ENCODE data around the gene ZSCAN26.
"Not testable (repeated sequence)": the region's sequence is repeated elsewhere in the genome, so short reads cannot be mapped to it uniquely, and the experiment has no call there.

Gene ZSCAN26

DNA sequence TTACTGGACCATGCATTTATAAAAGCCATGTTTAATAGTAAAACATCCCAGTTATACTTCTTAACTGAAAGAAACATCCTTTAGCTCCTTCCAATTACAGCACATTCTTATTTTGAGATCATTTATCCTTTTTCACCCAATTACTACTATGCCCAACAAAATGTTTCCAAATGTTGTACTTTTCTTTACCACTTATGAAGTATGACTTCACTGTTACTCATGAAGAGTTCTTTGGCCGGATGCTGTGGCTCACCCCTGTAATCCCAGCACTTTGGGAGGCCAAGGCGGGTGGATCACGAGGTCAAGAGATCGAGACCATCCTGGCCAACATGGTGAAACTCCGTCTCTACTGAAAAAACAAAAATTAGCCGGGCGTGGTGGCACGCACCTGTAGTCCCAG, 50.9 kb downstream of the ZSCAN26 start:
- H3K9ac ChIP-seq (ENCODE audit: low read depth, low read length, poor library complexity); H3K14ac ChIP-seq (ENCODE audit: low read length); H2AFZ ChIP-seq (ENCODE audit: low read length); H2AK5ac ChIP-seq (ENCODE audit: low read depth, low read length); H4K8ac ChIP-seq (ENCODE audit: low read depth, low read length); H3K4me1 ChIP-seq (ENCODE audit: control insufficient read depth in 2 of 2, insufficient read depth in 1 of 2, low read depth in 1 of 2, low read length in 2 of 2); DNase-seq (ENCODE audit: low spot score); H4K91ac ChIP-seq (ENCODE audit: low read depth, low read length, poor library complexity); H3K36me3 ChIP-seq (replicated peaks in 1 of 2; ENCODE audit: control insufficient read depth in 2 of 2, insufficient read depth in 2 of 2, low read length in 2 of 2); H3K4me2 ChIP-seq (ENCODE audit: insufficient read depth, low read length, poor library complexity, severe bottlenecking); H3K23ac ChIP-seq (ENCODE audit: low read depth, low read length, poor library complexity); H2BK5ac ChIP-seq (ENCODE audit: low read length); H2BK15ac ChIP-seq (ENCODE audit: low read length); H3K4me3 ChIP-seq (ENCODE audit: low read length in 2 of 2); H3K27ac ChIP-seq (replicated peaks; ENCODE audit: low read length); H3K27me3 ChIP-seq (ENCODE audit: control insufficient read depth in 3 of 3, insufficient read depth in 3 of 3, low read depth in 1 of 3, low read length in 3 of 3); H3K9me3 ChIP-seq (replicated peaks in 1 of 2; ENCODE audit: control insufficient read depth in 2 of 2, insufficient read depth in 1 of 2, low read depth in 1 of 2, low read length in 2 of 2); H3K4ac ChIP-seq (ENCODE audit: low read length); H3K18ac ChIP-seq (ENCODE audit: low read length); H2BK12ac ChIP-seq (ENCODE audit: low read length); H3K79me1 ChIP-seq (ENCODE audit: low read depth, low read length); H2BK120ac ChIP-seq (ENCODE audit: low read depth, low read length): not testable (repeated sequence)
- WGBS, 2 donors (ENCODE audit: extremely low coverage in 2 of 2, insufficient read length in 2 of 2, insufficient replicate concordance in 1 of 2), result no CpG with 5 or more reads among the region's 8 CpGs

GRCh38 chr6:28322661-28323060, 55.7 kb downstream of the ZSCAN26 start:
- no peak overlapping the region for H3K14ac ChIP-seq (ENCODE audit: low read length)
- no peak overlapping the region for H2BK12ac ChIP-seq (ENCODE audit: low read length)
- no peak overlapping the region for H3K9ac ChIP-seq (ENCODE audit: low read depth, low read length, poor library complexity)
- no peak overlapping the region for H2BK5ac ChIP-seq (ENCODE audit: low read length)
- no peak overlapping the region for H3K27ac ChIP-seq (replicated peaks; ENCODE audit: low read length)
- no peak for DNase-seq (ENCODE audit: low spot score)
- no peak overlapping the region for H3K4me2 ChIP-seq (ENCODE audit: insufficient read depth, low read length, poor library complexity, severe bottlenecking)
- no peak overlapping the region for H3K23ac ChIP-seq (ENCODE audit: low read depth, low read length, poor library complexity)
- H4K8ac ChIP-seq (ENCODE audit: low read depth, low read length), result no peak overlapping the region
- no peak overlapping the region for H2BK120ac ChIP-seq (ENCODE audit: low read depth, low read length)
- no peaks in the 10 kb centered on the region for H3K27me3 ChIP-seq (ENCODE audit: control insufficient read depth in 3 of 3, insufficient read depth in 3 of 3, low read depth in 1 of 3, low read length in 3 of 3)
- no peak overlapping the region for H2BK15ac ChIP-seq (ENCODE audit: low read length)
- no peak overlapping the region for H4K91ac ChIP-seq (ENCODE audit: low read depth, low read length, poor library complexity)
- no peak overlapping the region for H3K4me3 ChIP-seq (ENCODE audit: low read length in 2 of 2)
- peaks cover 7 to 30% of the 10 kb centered on the region in 2 donors for H3K36me3 ChIP-seq (replicated peaks in 1 of 2; ENCODE audit: control insufficient read depth in 2 of 2, insufficient read depth in 2 of 2, low read length in 2 of 2)
- peaks cover 15 to 32% of the 10 kb centered on the region in 2 donors for H3K9me3 ChIP-seq (replicated peaks in 1 of 2; ENCODE audit: control insufficient read depth in 2 of 2, insufficient read depth in 1 of 2, low read depth in 1 of 2, low read length in 2 of 2)
- H3K18ac ChIP-seq (ENCODE audit: low read length), result no peak overlapping the region
- H2AFZ ChIP-seq (ENCODE audit: low read length), result no peak overlapping the region
- H3K4me1 ChIP-seq (ENCODE audit: control insufficient read depth in 2 of 2, insufficient read depth in 1 of 2, low read depth in 1 of 2, low read length in 2 of 2), result no peaks in the 10 kb centered on the region
- WGBS, 2 donors (ENCODE audit: extremely low coverage in 2 of 2, insufficient read length in 2 of 2, insufficient replicate concordance in 1 of 2), result no CpG with 5 or more reads among the region's 3 CpGs
- no peaks in the 10 kb centered on the region for H3K79me1 ChIP-seq (ENCODE audit: low read depth, low read length)
- H3K4ac ChIP-seq (ENCODE audit: low read length), result no peak overlapping the region
- no peak overlapping the region for H2AK5ac ChIP-seq (ENCODE audit: low read depth, low read length)

DNA sequence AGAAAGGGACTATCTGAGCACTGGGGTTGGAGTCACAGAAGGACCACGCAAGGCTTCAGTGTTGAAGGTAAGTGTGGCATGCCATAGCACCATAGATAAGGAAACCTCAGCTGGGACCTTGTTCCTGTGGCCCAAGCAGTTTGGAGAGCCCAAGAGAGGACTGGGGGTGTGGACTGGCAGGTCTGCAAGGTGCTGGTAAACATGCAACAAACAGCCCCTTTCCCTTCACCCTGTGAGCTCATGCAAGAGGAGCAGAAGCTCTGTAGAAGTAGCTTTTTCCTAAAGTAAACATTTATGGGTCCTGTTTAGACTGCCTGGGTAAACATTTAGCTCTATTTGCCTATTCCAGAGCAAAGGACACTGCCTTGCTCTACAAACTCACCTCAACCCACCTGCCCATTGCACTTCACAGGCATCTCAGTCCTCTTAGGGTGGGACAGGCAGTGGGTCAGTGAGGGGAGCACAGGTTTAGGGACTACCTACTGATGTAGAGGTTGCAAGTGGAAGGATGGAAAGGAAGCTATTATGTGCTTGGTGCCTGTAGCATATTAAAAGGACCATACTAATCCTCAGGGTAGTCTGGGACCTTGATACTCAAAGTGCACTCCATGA, 57.0 kb downstream of the ZSCAN26 start:
- Histone ChIP-seq H3K27ac (replicated peaks; ENCODE audit: low read length) (no peak overlapping the region), H3K18ac (ENCODE audit: low read length) (no peak overlapping the region), H2BK5ac (ENCODE audit: low read length) (no peak overlapping the region), H2AK5ac (ENCODE audit: low read depth, low read length) (no peak overlapping the region), H3K27me3 (ENCODE audit: control insufficient read depth in 3 of 3, insufficient read depth in 3 of 3, low read depth in 1 of 3, low read length in 3 of 3) (no peaks in the 10 kb centered on the region), H3K14ac (ENCODE audit: low read length) (no peak overlapping the region), H2BK120ac (ENCODE audit: low read depth, low read length) (no peak overlapping the region), H3K36me3 (replicated peaks in 1 of 2; ENCODE audit: control insufficient read depth in 2 of 2, insufficient read depth in 2 of 2, low read length in 2 of 2) (peaks cover 7 to 30% of the 10 kb centered on the region in 2 donors), H3K9ac (ENCODE audit: low read depth, low read length, poor library complexity) (no peak overlapping the region), H3K4ac (ENCODE audit: low read length) (no peak overlapping the region), H2BK15ac (ENCODE audit: low read length) (no peak overlapping the region), H4K91ac (ENCODE audit: low read depth, low read length, poor library complexity) (no peak overlapping the region), H2AFZ (ENCODE audit: low read length) (no peak overlapping the region), H3K4me1 (ENCODE audit: control insufficient read depth in 2 of 2, insufficient read depth in 1 of 2, low read depth in 1 of 2, low read length in 2 of 2) (no peaks in the 10 kb centered on the region), H3K4me2 (ENCODE audit: insufficient read depth, low read length, poor library complexity, severe bottlenecking) (no peak overlapping the region), H3K9me3 (replicated peaks in 1 of 2; ENCODE audit: control insufficient read depth in 2 of 2, insufficient read depth in 1 of 2, low read depth in 1 of 2, low read length in 2 of 2) (peaks cover 17 to 34% of the 10 kb centered on the region in 2 donors), H3K4me3 (ENCODE audit: low read length in 2 of 2) (no peak overlapping the region), H3K79me1 (ENCODE audit: low read depth, low read length) (no peaks in the 10 kb centered on the region), H2BK12ac (ENCODE audit: low read length) (no peak overlapping the region), H4K8ac (ENCODE audit: low read depth, low read length) (no peak overlapping the region), H3K23ac (ENCODE audit: low read depth, low read length, poor library complexity) (no peak overlapping the region)
- WGBS, 2 donors (ENCODE audit: extremely low coverage in 2 of 2, insufficient read length in 2 of 2, insufficient replicate concordance in 1 of 2), result no CpG with 5 or more reads among the region's 1 CpG
- DNase-seq (ENCODE audit: low spot score), result no peak

GRCh38 chr6:28326371-28326948, 59.5 kb downstream of the ZSCAN26 start:
- H3K27me3 ChIP-seq (ENCODE audit: control insufficient read depth in 3 of 3, insufficient read depth in 3 of 3, low read depth in 1 of 3, low read length in 3 of 3), result no peaks in the 10 kb centered on the region
- peaks cover 16 to 38% of the 10 kb centered on the region in 2 donors for H3K9me3 ChIP-seq (replicated peaks in 1 of 2; ENCODE audit: control insufficient read depth in 2 of 2, insufficient read depth in 1 of 2, low read depth in 1 of 2, low read length in 2 of 2)
- H3K27ac ChIP-seq (replicated peaks; ENCODE audit: low read length), result no peak overlapping the region
- no peak overlapping the region for H3K4ac ChIP-seq (ENCODE audit: low read length)
- WGBS, 2 donors (ENCODE audit: extremely low coverage in 2 of 2, insufficient read length in 2 of 2, insufficient replicate concordance in 1 of 2), result no CpG with 5 or more reads among the region's 7 CpGs
- no peak overlapping the region for H4K91ac ChIP-seq (ENCODE audit: low read depth, low read length, poor library complexity)
- no peaks in the 10 kb centered on the region for H3K79me1 ChIP-seq (ENCODE audit: low read depth, low read length)
- no peak overlapping the region for H2BK12ac ChIP-seq (ENCODE audit: low read length)
- peaks cover 7 to 30% of the 10 kb centered on the region in 2 donors for H3K36me3 ChIP-seq (replicated peaks in 1 of 2; ENCODE audit: control insufficient read depth in 2 of 2, insufficient read depth in 2 of 2, low read length in 2 of 2)
- no peak overlapping the region for H3K18ac ChIP-seq (ENCODE audit: low read length)
- H3K4me1 ChIP-seq (ENCODE audit: control insufficient read depth in 2 of 2, insufficient read depth in 1 of 2, low read depth in 1 of 2, low read length in 2 of 2), result no peaks in the 10 kb centered on the region
- H3K23ac ChIP-seq (ENCODE audit: low read depth, low read length, poor library complexity), result no peak overlapping the region
- no peak overlapping the region for H2BK120ac ChIP-seq (ENCODE audit: low read depth, low read length)
- H3K4me2 ChIP-seq (ENCODE audit: insufficient read depth, low read length, poor library complexity, severe bottlenecking), result no peak overlapping the region
- H3K9ac ChIP-seq (ENCODE audit: low read depth, low read length, poor library complexity), result no peak overlapping the region
- H3K14ac ChIP-seq (ENCODE audit: low read length), result no peak overlapping the region
- H2BK5ac ChIP-seq (ENCODE audit: low read length), result no peak overlapping the region
- H2BK15ac ChIP-seq (ENCODE audit: low read length), result no peak overlapping the region
- H2AK5ac ChIP-seq (ENCODE audit: low read depth, low read length), result no peak overlapping the region
- DNase-seq (ENCODE audit: low spot score), result no peak
- no peak overlapping the region for H4K8ac ChIP-seq (ENCODE audit: low read depth, low read length)
- no peak overlapping the region for H3K4me3 ChIP-seq (ENCODE audit: low read length in 2 of 2)
- no peak overlapping the region for H2AFZ ChIP-seq (ENCODE audit: low read length)

Data from neuronal stem cell (in vitro differentiated cells).